Endothelial cell of umbilical vein (primary cell): ENCODE measurements around the gene SARS1. TPM values are rescaled to one million over a fixed set of nuclear protein-coding genes. Genes with fewer than 3 reads are reported as not detected.

Experiments used
- BruUV-seq: library from RNA; stranded (reverse); fragments of 400-500 nt; replicated peaks from 2 replicates; lab custom pipeline; 2021; lab: Mats Ljungman, UMichigan
- CTCF ChIA-PET: fragments of 300-600, 350-600 bp; sonication (Branson Sonifier 250); formaldehyde crosslinking; loops from one replicate; lab custom pipeline; 2021; ENCODE audit warnings: antibody characterized with exemption, inconsistent platforms; lab: Charles Lee
- POLR2A ChIA-PET: fragments of 300-600, 350-600 bp; sonication (Branson Sonifier 250); formaldehyde crosslinking; loops from one replicate; lab custom pipeline; 2021; ENCODE audit warnings: antibody characterized with exemption, inconsistent platforms; lab: Charles Lee
- DNase-seq: peaks from one replicate; pipeline ENCODE4 v3.0.0-alpha.2; 2011; ENCODE audit warnings: low read depth, low spot score
- FAIRE-seq: peaks from 2 replicates; lab custom pipeline; 2011; peaks lifted over from hg19 to GRCh38; lab: Jason Lieb, UNC
- H2AFZ ChIP-seq: 2 replicates; pipeline ENCODE4 v1.6.0; 2012; ENCODE audit warnings: low read depth, low read length, control low read depth, inconsistent platforms
- H3K27ac ChIP-seq: 2 replicates; pipeline ENCODE4 v1.5.1; 2011; ENCODE audit warnings: low read depth, mild to moderate bottlenecking, control low read depth, low read length, moderate library complexity; ENCODE audit not compliant: insufficient read depth
- H3K27me3 ChIP-seq, 2 experiments: 2 replicates each; pipeline versions ENCODE4 v1.6.0 to v1.6.1; 2011; ENCODE audit warnings: low read length in 2 of 2, mixed read lengths in 1 of 2; ENCODE audit not compliant: control insufficient read depth in 2 of 2, insufficient read depth in 2 of 2
- H3K36me3 ChIP-seq, 2 experiments: 2 replicates in 1 of 2; 3 replicates in 1 of 2; pipeline ENCODE4 v1.5.1; 2011; ENCODE audit warnings: low read length in 2 of 2, mild to moderate bottlenecking in 1 of 2, moderate library complexity in 1 of 2; ENCODE audit not compliant: control insufficient read depth in 2 of 2, insufficient read depth in 2 of 2; ENCODE audit errors: extremely low read depth in 1 of 2
- H3K4me1 ChIP-seq: 3 replicates; pipeline ENCODE4 v1.5.1; 2011; ENCODE audit warnings: mild to moderate bottlenecking, low read length; ENCODE audit not compliant: control insufficient read depth, insufficient read depth; ENCODE audit errors: extremely low read depth
- H3K4me2 ChIP-seq: 2 replicates; pipeline ENCODE4 v1.6.1; 2011; ENCODE audit warnings: low read length, control low read depth, mixed read lengths; ENCODE audit not compliant: insufficient read depth
- H3K4me3 ChIP-seq, 3 experiments: fragments of 200-600 bp in 1 of 3; sonication (generic), shearing (Covaris generic) in 1 of 3; replicated peaks in 1 of 3; 2 replicates each; pipeline ENCODE4 v1.5.1; 2011 to 2016; ENCODE audit warnings: control low read depth in 3 of 3, low read length in 3 of 3, mild to moderate bottlenecking in 2 of 3, inconsistent platforms in 1 of 3, low read depth in 1 of 3, moderate library complexity in 1 of 3; ENCODE audit not compliant: insufficient read depth in 1 of 3
- H3K79me2 ChIP-seq: 2 replicates; pipeline ENCODE4 v1.6.0; 2012; ENCODE audit warnings: low read length, inconsistent platforms; ENCODE audit not compliant: control insufficient read depth, insufficient read depth
- H3K9ac ChIP-seq: replicated peaks from 2 replicates; pipeline ENCODE3; 2011; ENCODE audit warnings: low read length, control low read depth; ENCODE audit not compliant: insufficient read depth; ENCODE audit errors: extremely low read depth
- H3K9me1 ChIP-seq: replicated peaks from 3 replicates; pipeline ENCODE4 v1.6.0; 2011; ENCODE audit warnings: mild to moderate bottlenecking, low read length; ENCODE audit not compliant: control insufficient read depth, insufficient read depth; ENCODE audit errors: extremely low read depth
- H3K9me3 ChIP-seq: replicated peaks from 2 replicates; pipeline ENCODE4 v1.5.1; 2012; ENCODE audit warnings: low read length, inconsistent platforms; ENCODE audit not compliant: control insufficient read depth, insufficient read depth
- H4K20me1 ChIP-seq: replicated peaks from 2 replicates; pipeline ENCODE3; 2011; ENCODE audit warnings: mild to moderate bottlenecking, low read length; ENCODE audit not compliant: control insufficient read depth, insufficient read depth; ENCODE audit errors: extremely low read depth
- EZH2 ChIP-seq: IDR thresholded peaks from 2 replicates; pipeline ENCODE4 v1.6.1; 2012; ENCODE audit warnings: borderline replicate concordance, low read depth, mild to moderate bottlenecking, moderate library complexity, low read length, inconsistent platforms; ENCODE audit not compliant: severe bottlenecking
- FOS ChIP-seq: IDR thresholded peaks from 2 replicates; pipeline ENCODE4 v1.6.1; 2011; ENCODE audit warnings: mild to moderate bottlenecking, low read length, moderate library complexity, borderline replicate concordance; ENCODE audit not compliant: insufficient read depth
- GATA2 ChIP-seq: IDR thresholded peaks from 2 replicates; pipeline ENCODE4 v1.7.0; 2011; ENCODE audit warnings: low read depth, mild to moderate bottlenecking, moderate library complexity, mixed read lengths, low read length; ENCODE audit not compliant: insufficient read length, insufficient read depth
- JUN ChIP-seq: IDR thresholded peaks from 2 replicates; pipeline ENCODE4 v1.6.1; 2011; ENCODE audit warnings: borderline replicate concordance, low read depth; ENCODE audit not compliant: insufficient read length, insufficient read depth
- MYC ChIP-seq: IDR thresholded peaks from one replicate; pipeline ENCODE4 v1.6.1; 2011; ENCODE audit warnings: mild to moderate bottlenecking, low read depth, low read length
- POLR2A ChIP-seq: IDR thresholded peaks from 2 replicates; pipeline ENCODE4 v1.6.1; 2012; ENCODE audit warnings: low read depth, mild to moderate bottlenecking, control low read depth, low read length
- POLR2AphosphoS5 ChIP-seq: IDR thresholded peaks from 2 replicates; pipeline ENCODE4 v1.6.1; 2012; ENCODE audit warnings: low read depth, mild to moderate bottlenecking, control low read depth, low read length, moderate library complexity; ENCODE audit not compliant: insufficient read depth
- dilution Hi-C: fragments of 300-500 bp; cut with MboI; formaldehyde crosslinking; loops from one replicate; pipeline ENCODE4 v1.15.0; 2019; ENCODE audit warnings: low sequenced_read_pairs; ENCODE audit not compliant: extremely low pct_ligation_motif_present
- intact Hi-C: fragments of 100-400 bp; cut with micrococcal nuclease; formaldehyde crosslinking; loops from one replicate; pipeline ENCODE4 v1.10.0; 2022
- polyA plus RNA-seq, 4 experiments: library from polyadenylated mRNA; depleted of rRNA in 3 of 4; stranded (reverse) in 3 of 4; unstranded in 1 of 4; fragments of >200 nt; gene quantifications; 2 replicates each; pipeline versions ENCODE4 v1.2.1 to v1.2.3, GENCODE V29; 2011 to 2012; ENCODE audit warnings: missing spikeins in 1 of 4
- total RNA-seq: library from RNA; stranded (reverse); gene quantifications from 2 replicates; pipeline ENCODE4 v1.2.3, GENCODE V29; 2021
- TF ChIP-seq, protein P1 (sequence below): IDR thresholded peaks from 2 replicates; pipeline ENCODE4 v1.6.1; 2011; ENCODE audit not compliant: insufficient read depth, insufficient read length
- TF ChIP-seq, protein P2 (sequence below), 2 donors: IDR thresholded peaks; 1 replicate in 1 of 2; 2 replicates in 1 of 2; pipeline ENCODE4 v1.5.1; 2011; ENCODE audit warnings: low read length in 2 of 2, mild to moderate bottlenecking in 2 of 2, moderate library complexity in 2 of 2, control low read depth in 1 of 2, inconsistent platforms in 1 of 2, low read depth in 1 of 2; ENCODE audit not compliant: insufficient read depth in 1 of 2; ENCODE audit errors: extremely low read depth in 1 of 2

SARS1 gene
- total and polyA plus RNA-seq, 2 donors (not counting 3 experiments of a cell fraction or from before 2014, with no cell fraction given): 110 to 178 TPM

GRCh38 chr1:109269981-109270622 lies 56.4 kb downstream of the SARS1 start:
- TF ChIP-seq, protein P1, sequence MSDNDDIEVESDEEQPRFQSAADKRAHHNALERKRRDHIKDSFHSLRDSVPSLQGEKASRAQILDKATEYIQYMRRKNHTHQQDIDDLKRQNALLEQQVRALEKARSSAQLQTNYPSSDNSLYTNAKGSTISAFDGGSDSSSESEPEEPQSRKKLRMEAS: no peak
- no peak for TF ChIP-seq GATA2
- no peak for TF ChIP-seq MYC
- TF ChIP-seq POLR2A: no peak
- TF ChIP-seq, protein P2, sequence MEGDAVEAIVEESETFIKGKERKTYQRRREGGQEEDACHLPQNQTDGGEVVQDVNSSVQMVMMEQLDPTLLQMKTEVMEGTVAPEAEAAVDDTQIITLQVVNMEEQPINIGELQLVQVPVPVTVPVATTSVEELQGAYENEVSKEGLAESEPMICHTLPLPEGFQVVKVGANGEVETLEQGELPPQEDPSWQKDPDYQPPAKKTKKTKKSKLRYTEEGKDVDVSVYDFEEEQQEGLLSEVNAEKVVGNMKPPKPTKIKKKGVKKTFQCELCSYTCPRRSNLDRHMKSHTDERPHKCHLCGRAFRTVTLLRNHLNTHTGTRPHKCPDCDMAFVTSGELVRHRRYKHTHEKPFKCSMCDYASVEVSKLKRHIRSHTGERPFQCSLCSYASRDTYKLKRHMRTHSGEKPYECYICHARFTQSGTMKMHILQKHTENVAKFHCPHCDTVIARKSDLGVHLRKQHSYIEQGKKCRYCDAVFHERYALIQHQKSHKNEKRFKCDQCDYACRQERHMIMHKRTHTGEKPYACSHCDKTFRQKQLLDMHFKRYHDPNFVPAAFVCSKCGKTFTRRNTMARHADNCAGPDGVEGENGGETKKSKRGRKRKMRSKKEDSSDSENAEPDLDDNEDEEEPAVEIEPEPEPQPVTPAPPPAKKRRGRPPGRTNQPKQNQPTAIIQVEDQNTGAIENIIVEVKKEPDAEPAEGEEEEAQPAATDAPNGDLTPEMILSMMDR (IDR thresholded peaks at IDR 0.05; ENCODE audit: extremely low read depth in 1 of 2, insufficient read depth in 1 of 2, low read depth in 1 of 2, low read length in 2 of 2): no peak
- TF ChIP-seq EZH2: no peak
- no peak for TF ChIP-seq POLR2AphosphoS5
- no peak for TF ChIP-seq FOS
- no peak for TF ChIP-seq JUN
- CTCF ChIA-PET: interaction anchor here (0.9 kb wide), 1 partner anchor 263 kb away, joined by 3 read pairs; no protein-coding TSS in a partner anchor
- no peaks in the 10 kb centered on the region for H3K36me3 ChIP-seq
- no peak for FAIRE-seq
- H3K79me2 ChIP-seq: no peaks in the 10 kb centered on the region
- no TSS peak for BruUV-seq
- H3K4me2 ChIP-seq: no peak overlapping the region
- H3K27me3 ChIP-seq: no peaks in the 10 kb centered on the region
- H3K4me3 ChIP-seq: no peak overlapping the region
- H3K4me1 ChIP-seq: no peaks in the 10 kb centered on the region
- no peaks in the 10 kb centered on the region for H4K20me1 ChIP-seq
- intact Hi-C loops (loop anchor here (10.0 kb wide), 1 partner anchor 215 kb away; the partner anchor contains the start of gene ATXN7L2), dilution Hi-C loops (no loop called here)
- H3K9ac ChIP-seq: no peak overlapping the region
- H3K9me3 ChIP-seq: no peaks in the 10 kb centered on the region
- no peak for DNase-seq
- H2AFZ ChIP-seq: no peak overlapping the region
- no peaks in the 10 kb centered on the region for H3K9me1 ChIP-seq
- H3K27ac ChIP-seq: no peak overlapping the region
- POLR2A ChIA-PET: no interaction called here
